Neural cell (in vitro differentiated cells): Measurements from ENCODE around the gene ZNF528. TPM values are rescaled to one million over a fixed set of nuclear protein-coding genes. Genes with fewer than 3 reads are reported as not detected.
A peak's percentile ranks its signal among the peaks of the same experiment; 100 is the strongest.

ENCODE experiments used
- H2AFZ ChIP-seq: fragments of 200-600, 300-800 bp; sonication (generic), shearing (Covaris generic); 2 replicates; pipeline ENCODE4 v1.6.0; 2014; ENCODE audit warnings: low read depth, mild to moderate bottlenecking, antibody characterized with exemption, low read length, moderate library complexity
- H3F3A ChIP-seq: fragments of 200-600 bp; shearing (Covaris generic); 2 replicates; pipeline ENCODE4 v1.6.1; 2016; ENCODE audit warnings: mild to moderate bottlenecking, moderate library complexity, mixed read lengths, antibody characterized with exemption, low read length; ENCODE audit not compliant: insufficient read depth, poor library complexity, severe bottlenecking
- H3K27ac ChIP-seq: fragments of 200-600, 300-800 bp; sonication (generic), shearing (Covaris generic); 2 replicates; pipeline ENCODE4 v1.5.1; 2014; ENCODE audit warnings: mild to moderate bottlenecking, low read length, moderate library complexity
- H3K27me3 ChIP-seq: fragments of 300-800, 200-600 bp; sonication (generic), shearing (Covaris generic); 2 replicates; pipeline ENCODE4 v1.6.0; 2014; ENCODE audit warnings: mild to moderate bottlenecking, low read depth, low read length, moderate library complexity; ENCODE audit not compliant: insufficient read depth
- H3K36me3 ChIP-seq: fragments of 300-800, 200-600 bp; sonication (generic), shearing (Covaris generic); 2 replicates; pipeline ENCODE4 v1.5.1; 2014; ENCODE audit warnings: mild to moderate bottlenecking, antibody characterized with exemption, low read length, moderate library complexity; ENCODE audit not compliant: insufficient read depth
- H3K4me2 ChIP-seq: fragments of 300-800, 200-600 bp; sonication (generic), shearing (Covaris generic); 2 replicates; pipeline ENCODE4 v1.6.0; 2014; ENCODE audit warnings: mild to moderate bottlenecking, low read length
- H3K4me3 ChIP-seq: fragments of 300-800, 200-600 bp; sonication (generic), shearing (Covaris generic); 2 replicates; pipeline ENCODE4 v1.5.1; 2014; ENCODE audit warnings: mild to moderate bottlenecking, low read length, moderate library complexity
- H3K79me2 ChIP-seq: fragments of 200-600 bp; shearing (Covaris generic); replicated peaks from 2 replicates; pipeline ENCODE4 v1.6.0; 2014; ENCODE audit warnings: mild to moderate bottlenecking, low read length, moderate library complexity; ENCODE audit not compliant: insufficient read depth
- H3K9ac ChIP-seq: fragments of 300-800, 200-600 bp; sonication (generic), shearing (Covaris generic); 2 replicates; pipeline ENCODE4 v1.6.1; 2016; ENCODE audit warnings: mild to moderate bottlenecking, low read length, mixed read lengths
- H3K9me2 ChIP-seq: fragments of 200-600 bp; shearing (Covaris generic); 2 replicates; pipeline ENCODE4 v1.6.1; 2016; ENCODE audit warnings: mild to moderate bottlenecking, low read length, mixed read lengths; ENCODE audit not compliant: insufficient read depth
- H3K9me3 ChIP-seq: fragments of 200-600, 300-800 bp; sonication (generic), shearing (Covaris generic); 2 replicates; pipeline ENCODE4 v1.6.1; 2016; ENCODE audit warnings: mild to moderate bottlenecking, mixed run types, low read length, moderate library complexity, mixed read lengths
- H4K20me1 ChIP-seq: fragments of 200-600 bp; shearing (Covaris generic); 2 replicates; pipeline ENCODE4 v1.6.1; 2016; ENCODE audit warnings: mild to moderate bottlenecking, mixed run types; ENCODE audit not compliant: insufficient read depth
- CTCF ChIP-seq: fragments of 450-650 bp; IDR thresholded peaks from 2 replicates; pipeline ENCODE4 v1.5.1; 2014; ENCODE audit warnings: antibody characterized with exemption, mild to moderate bottlenecking, moderate library complexity; ENCODE audit not compliant: poor library complexity, severe bottlenecking
- EP300 ChIP-seq: fragments of 450-650 bp; conservative IDR thresholded peaks from 2 replicates; pipeline ENCODE4 v1.6.1; 2014; ENCODE audit warnings: antibody characterized with exemption, mild to moderate bottlenecking, moderate library complexity; ENCODE audit not compliant: poor library complexity, severe bottlenecking
- EZH2 ChIP-seq: fragments of 200-600, 300-800 bp; shearing (Covaris generic), sonication (generic); IDR thresholded peaks from 2 replicates; pipeline ENCODE4 v1.6.1; 2014; ENCODE audit warnings: antibody characterized with exemption, low read length, borderline replicate concordance, mild to moderate bottlenecking; ENCODE audit not compliant: insufficient read depth, poor library complexity, severe bottlenecking
- MXI1 ChIP-seq: fragments of 450-650 bp; conservative IDR thresholded peaks from 2 replicates; pipeline ENCODE4 v1.6.1; 2014; ENCODE audit warnings: antibody characterized with exemption, mild to moderate bottlenecking; ENCODE audit not compliant: poor library complexity, severe bottlenecking
- POLR2AphosphoS5 ChIP-seq: IDR thresholded peaks from 2 replicates; pipeline ENCODE4 v1.6.1; 2012
- RAD21 ChIP-seq: fragments of 450-650 bp; conservative IDR thresholded peaks from 2 replicates; pipeline ENCODE4 v1.6.1; 2014; ENCODE audit warnings: antibody characterized with exemption, mild to moderate bottlenecking, moderate library complexity
- REST ChIP-seq: IDR thresholded peaks from 2 replicates; pipeline ENCODE4 v1.6.1; 2012; ENCODE audit warnings: borderline replicate concordance
- SMC3 ChIP-seq: fragments of 450-650 bp; conservative IDR thresholded peaks from 2 replicates; pipeline ENCODE4 v1.6.1; 2014; ENCODE audit warnings: antibody characterized with exemption, mild to moderate bottlenecking, moderate library complexity; ENCODE audit not compliant: poor library complexity
- TAF1 ChIP-seq: IDR thresholded peaks from 2 replicates; pipeline ENCODE4 v1.6.1; 2012; ENCODE audit warnings: low read depth
- polyA plus RNA-seq: library from polyadenylated mRNA; depleted of rRNA; stranded (reverse); fragments of >200 nt; gene quantifications from 2 replicates; pipeline ENCODE4 v1.2.3, GENCODE V29; 2014

The ZNF528 gene
- polyA plus RNA-seq, 1 donor from 2014 or later: 44.3 TPM

GRCh38 chr19:52398081-52398441 lies 412 bp downstream of the ZNF528 start:
- Histone ChIP-seq H3K36me3 (peaks cover 6% of the 10 kb centered on the region), H3K4me3 (peak overlapping the region; percentile 46), H3K27ac (no peak overlapping the region), H2AFZ (no peak overlapping the region), H3K9me2 (no peaks in the 10 kb centered on the region), H3K27me3 (no peaks in the 10 kb centered on the region), H4K20me1 (no peaks in the 10 kb centered on the region), H3K4me2 (no peak overlapping the region), H3F3A (no peaks in the 10 kb centered on the region), H3K9ac (no peak overlapping the region), H3K79me2 (no peaks in the 10 kb centered on the region), H3K9me3 (no peaks in the 10 kb centered on the region)
- TF ChIP-seq RAD21 (no peak), EZH2 (no peak), CTCF (no peak), REST (no peak), EP300 (no peak), POLR2AphosphoS5 (no peak), MXI1 (no peak), SMC3 (no peak), TAF1 (no peak)

GRCh38 chr19:52410276-52410675 lies 12.6 kb downstream of the ZNF528 start:
- H3K9me3 ChIP-seq: peaks cover 8% of the 10 kb centered on the region
- no peaks in the 10 kb centered on the region for H3K36me3 ChIP-seq

More at GRCh38 chr19:52410276-52410675, 12.6 kb downstream of the ZNF528 start:
- Histone ChIP-seq H3K27me3 (no peaks in the 10 kb centered on the region), H3K27ac (no peak overlapping the region), H3K4me3 (no peak overlapping the region), H3K4me2 (no peak overlapping the region), H3F3A (no peaks in the 10 kb centered on the region), H3K9ac (no peak overlapping the region), H3K79me2 (no peaks in the 10 kb centered on the region), H2AFZ (no peak overlapping the region), H3K9me2 (no peaks in the 10 kb centered on the region), H4K20me1 (no peaks in the 10 kb centered on the region)
- TF ChIP-seq TAF1: no peak
- TF ChIP-seq SMC3: no peak
- TF ChIP-seq EZH2: no peak
- no peak for TF ChIP-seq CTCF
- TF ChIP-seq RAD21: no peak
- TF ChIP-seq MXI1: no peak
- TF ChIP-seq POLR2AphosphoS5: no peak
- TF ChIP-seq REST: no peak
- TF ChIP-seq EP300: no peak
